ENCODE results near the gene C11orf58.

Gene C11orf58

GRCh38 chr11:16769386-16769785 is 30.9 kb downstream of the C11orf58 start:
- DNase-seq, result no peak

GRCh38 chr11:16770016-16770415 is 31.6 kb downstream of the C11orf58 start:
- DNase-seq, result no peak

GRCh38 chr11:16771350-16772140 is 33.1 kb downstream of the C11orf58 start:
- no peak for DNase-seq

GRCh38 chr11:16772141-16772512 is 33.7 kb downstream of the C11orf58 start:
- DNase-seq, result no peak

GRCh38 chr11:16773981-16774935 is 35.8 kb downstream of the C11orf58 start:
- no peak for DNase-seq

- no peak for DNase-seq
Measured at GRCh38 chr11:16774936-16775613, 36.6 kb downstream of the C11orf58 start.

GRCh38 chr11:16775614-16776283 is 37.3 kb downstream of the C11orf58 start:
- no peak for DNase-seq

- DNase-seq, result no peak
Measured at GRCh38 chr11:16776711-16777612, 38.5 kb downstream of the C11orf58 start.

GRCh38 chr11:16777613-16777975 is 39.1 kb downstream of the C11orf58 start:
- no peak for DNase-seq

GRCh38 chr11:16778286-16778685 is 39.8 kb downstream of the C11orf58 start:
- DNase-seq, result no peak

- DNase-seq, result no peak
Measured at GRCh38 chr11:16778876-16779275, 40.4 kb downstream of the C11orf58 start.

- DNase-seq, result no peak
Measured at GRCh38 chr11:16779436-16779835, 41.0 kb downstream of the C11orf58 start.

GRCh38 chr11:16780146-16780545 is 41.7 kb downstream of the C11orf58 start:
- DNase-seq, result no peak

- DNase-seq, result no peak
Measured at GRCh38 chr11:16780698-16781550, 42.5 kb downstream of the C11orf58 start.

GRCh38 chr11:16781936-16782919 is 43.8 kb downstream of the C11orf58 start:
- no peak for DNase-seq

GRCh38 chr11:16783321-16783801 is 44.9 kb downstream of the C11orf58 start:
- no peak for DNase-seq

- DNase-seq, result no peak
Measured at GRCh38 chr11:16784097-16784496, 45.6 kb downstream of the C11orf58 start.

- no peak for DNase-seq
Measured at GRCh38 chr11:16784666-16785065, 46.2 kb downstream of the C11orf58 start.

GRCh38 chr11:16785520-16786128 is 47.2 kb downstream of the C11orf58 start:
- DNase-seq, result peak; percentile 71

All from activated CD4-positive, alpha-beta T cell treated with anti-CD3 and anti-CD28 coated beads, Interleukin-2, Interleukin-6, amounts not matched to agents 100 ng/mL and 50 ng/mL, durations not matched to agents 16 hours and 8 hours (primary cell).